Panc1 (cell line): ENCODE data around the gene GNAI3. TPM values are rescaled to one million over a fixed set of nuclear protein-coding genes. Genes with fewer than 3 reads are reported as not detected.

ENCODE experiments used
- ATAC-seq: fragments of 200-7000 bp; cut with Tn5 transposase; 2 replicates; pipeline ENCODE4 v1.9.1; 2020; ENCODE audit warnings: mild to moderate bottlenecking, moderate library complexity
- BruUV-seq: library from RNA; stranded (reverse); fragments of 400-500 nt; replicated peaks from 2 replicates; lab custom pipeline; 2021; lab: Mats Ljungman, UMichigan
- CTCF ChIA-PET: fragments of 300-600 bp; sonication (Branson Sonifier 250); formaldehyde crosslinking; loops from one replicate; lab custom pipeline; 2022; ENCODE audit warnings: antibody characterized with exemption; lab: Charles Lee
- POLR2A ChIA-PET: fragments of 300-600 bp; sonication (Branson Sonifier 250); formaldehyde crosslinking; loops from one replicate; lab custom pipeline; 2022; ENCODE audit warnings: antibody characterized with exemption; lab: Charles Lee
- DNase-seq: peaks from one replicate; pipeline ENCODE4 v3.0.0-alpha.2; 2010; ENCODE audit warnings: low read depth, low spot score
- H3K27ac ChIP-seq: 2 replicates; pipeline ENCODE4 v1.5.1; 2011; ENCODE audit warnings: mild to moderate bottlenecking, low read length, inconsistent platforms
- H3K27me3 ChIP-seq: fragments of 200-500 bp; sonication (Bioruptor generic); 2 replicates; pipeline ENCODE4 v1.6.0; 2014; ENCODE audit warnings: low read length, inconsistent platforms; ENCODE audit not compliant: control insufficient read depth, insufficient read depth
- H3K36me3 ChIP-seq: fragments of 200-500 bp; sonication (Bioruptor generic); 2 replicates; pipeline ENCODE4 v1.5.1; 2014; ENCODE audit warnings: inconsistent platforms, mild to moderate bottlenecking, low read length, moderate library complexity; ENCODE audit not compliant: control insufficient read depth, insufficient read depth
- H3K4me1 ChIP-seq: 2 replicates; pipeline ENCODE4 v1.5.1; 2011; ENCODE audit warnings: inconsistent platforms, mild to moderate bottlenecking, low read length, moderate library complexity; ENCODE audit not compliant: control insufficient read depth, insufficient read depth
- H3K4me3 ChIP-seq, 2 experiments: 2 replicates each; pipeline ENCODE4 v1.5.1; 2011 to 2012; ENCODE audit warnings: low read depth in 2 of 2, low read length in 2 of 2, mild to moderate bottlenecking in 2 of 2, inconsistent platforms in 1 of 2, moderate library complexity in 1 of 2
- H3K9me3 ChIP-seq: fragments of 200-500 bp; sonication (Bioruptor generic); 2 replicates; pipeline ENCODE4 v1.5.1; 2014; ENCODE audit warnings: low read depth, mild to moderate bottlenecking, inconsistent platforms, low read length, moderate library complexity; ENCODE audit not compliant: control insufficient read depth, insufficient read depth
- POLR2AphosphoS5 ChIP-seq: IDR thresholded peaks from 2 replicates; pipeline ENCODE4 v1.6.1; 2012; ENCODE audit warnings: mild to moderate bottlenecking, low read depth, low read length, moderate library complexity
- SIN3A ChIP-seq: IDR thresholded peaks from 2 replicates; pipeline ENCODE4 v1.6.1; 2012; ENCODE audit warnings: low read depth, mild to moderate bottlenecking, low read length, moderate library complexity, borderline replicate concordance; ENCODE audit not compliant: insufficient read depth
- TCF7L2 ChIP-seq: IDR thresholded peaks from 2 replicates; pipeline ENCODE4 v1.6.1; 2011; ENCODE audit warnings: mild to moderate bottlenecking, low read depth, low read length, inconsistent platforms
- in situ Hi-C: cut with HindIII; loops from 2 replicates; pipeline ENCODE4 v1.10.0; 2016; ENCODE audit warnings: low sequenced_read_pairs, low pct_unique_long_range_greater_than_20kb
- intact Hi-C: fragments of 100-400 bp; cut with micrococcal nuclease; formaldehyde crosslinking; loops from one replicate; pipeline ENCODE4 v1.10.0; 2022; ENCODE audit not compliant: unreplicated experiment
- total RNA-seq: library from RNA; stranded (reverse); gene quantifications from one replicate; pipeline ENCODE4 v1.2.1, GENCODE V29; 2021; ENCODE audit not compliant: unreplicated experiment
- TF ChIP-seq, protein P1 (sequence below): fragments of 450-650 bp; IDR thresholded peaks from 2 replicates; pipeline ENCODE4 v1.5.1; 2017; ENCODE audit warnings: mild to moderate bottlenecking
- TF ChIP-seq, protein P2 (sequence below), 2 experiments: IDR thresholded peaks; 2 replicates each; pipeline ENCODE4 v1.6.1; 2011 to 2012; ENCODE audit warnings: low read depth in 2 of 2, control low read depth in 1 of 2, low read length in 1 of 2, mild to moderate bottlenecking in 1 of 2, moderate library complexity in 1 of 2; ENCODE audit not compliant: insufficient read depth in 1 of 2

Gene GNAI3
- total RNA-seq, 1 experiment from 2014 or later: 6.4 TPM

DNA sequence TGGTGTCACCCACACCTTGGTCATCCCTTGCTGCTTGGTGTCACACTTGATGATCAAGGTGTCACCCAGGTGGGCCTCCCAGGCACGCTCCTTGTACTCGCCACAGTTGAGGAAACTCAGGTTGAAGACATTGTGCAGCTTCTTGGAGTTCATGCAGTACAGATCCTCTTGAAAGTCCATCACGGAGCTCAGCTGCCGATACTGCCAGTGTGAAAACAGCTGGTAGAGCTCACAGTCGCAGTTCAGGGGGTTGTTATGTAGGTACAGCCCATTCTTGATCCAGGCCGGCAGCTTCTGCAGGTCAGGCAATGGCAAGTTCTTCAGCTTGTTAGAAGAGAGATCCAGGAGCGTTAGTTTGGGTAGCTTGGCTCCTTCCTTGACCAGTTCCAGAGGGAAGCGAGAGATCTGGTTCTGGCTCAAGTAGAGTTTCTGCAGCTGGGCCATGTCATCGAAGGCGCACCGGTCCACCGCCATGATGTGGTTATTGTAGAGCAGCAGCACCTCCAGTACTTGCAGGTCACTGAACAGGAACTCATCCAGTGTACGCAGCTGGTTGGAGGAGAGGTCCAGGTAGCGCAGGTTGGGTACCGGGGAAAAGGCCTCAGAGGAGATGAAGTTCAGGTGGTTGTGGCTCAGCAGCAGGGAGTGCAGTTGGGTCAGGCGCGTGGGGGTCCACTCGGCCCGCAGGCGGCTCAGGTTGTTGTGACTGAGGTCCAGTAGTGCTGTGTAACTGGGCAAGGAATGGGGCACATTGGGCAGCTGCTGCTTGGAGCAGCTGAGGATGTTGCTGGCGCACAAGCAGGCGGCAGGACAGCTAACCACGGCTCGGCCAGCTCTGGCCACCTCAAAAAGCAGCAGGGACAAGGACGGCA, 40.2 kb upstream of the GNAI3 start:
- no peaks in the 10 kb centered on the region for H3K4me1 ChIP-seq
- no peak for DNase-seq
- H3K4me3 ChIP-seq: no peak overlapping the region
- ChIA-PET CTCF (no interaction called here), POLR2A (no interaction called here)
- intact Hi-C loops: no loop called here
- TF ChIP-seq, protein P1, sequence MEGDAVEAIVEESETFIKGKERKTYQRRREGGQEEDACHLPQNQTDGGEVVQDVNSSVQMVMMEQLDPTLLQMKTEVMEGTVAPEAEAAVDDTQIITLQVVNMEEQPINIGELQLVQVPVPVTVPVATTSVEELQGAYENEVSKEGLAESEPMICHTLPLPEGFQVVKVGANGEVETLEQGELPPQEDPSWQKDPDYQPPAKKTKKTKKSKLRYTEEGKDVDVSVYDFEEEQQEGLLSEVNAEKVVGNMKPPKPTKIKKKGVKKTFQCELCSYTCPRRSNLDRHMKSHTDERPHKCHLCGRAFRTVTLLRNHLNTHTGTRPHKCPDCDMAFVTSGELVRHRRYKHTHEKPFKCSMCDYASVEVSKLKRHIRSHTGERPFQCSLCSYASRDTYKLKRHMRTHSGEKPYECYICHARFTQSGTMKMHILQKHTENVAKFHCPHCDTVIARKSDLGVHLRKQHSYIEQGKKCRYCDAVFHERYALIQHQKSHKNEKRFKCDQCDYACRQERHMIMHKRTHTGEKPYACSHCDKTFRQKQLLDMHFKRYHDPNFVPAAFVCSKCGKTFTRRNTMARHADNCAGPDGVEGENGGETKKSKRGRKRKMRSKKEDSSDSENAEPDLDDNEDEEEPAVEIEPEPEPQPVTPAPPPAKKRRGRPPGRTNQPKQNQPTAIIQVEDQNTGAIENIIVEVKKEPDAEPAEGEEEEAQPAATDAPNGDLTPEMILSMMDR: no peak
- TF ChIP-seq, protein P2, sequence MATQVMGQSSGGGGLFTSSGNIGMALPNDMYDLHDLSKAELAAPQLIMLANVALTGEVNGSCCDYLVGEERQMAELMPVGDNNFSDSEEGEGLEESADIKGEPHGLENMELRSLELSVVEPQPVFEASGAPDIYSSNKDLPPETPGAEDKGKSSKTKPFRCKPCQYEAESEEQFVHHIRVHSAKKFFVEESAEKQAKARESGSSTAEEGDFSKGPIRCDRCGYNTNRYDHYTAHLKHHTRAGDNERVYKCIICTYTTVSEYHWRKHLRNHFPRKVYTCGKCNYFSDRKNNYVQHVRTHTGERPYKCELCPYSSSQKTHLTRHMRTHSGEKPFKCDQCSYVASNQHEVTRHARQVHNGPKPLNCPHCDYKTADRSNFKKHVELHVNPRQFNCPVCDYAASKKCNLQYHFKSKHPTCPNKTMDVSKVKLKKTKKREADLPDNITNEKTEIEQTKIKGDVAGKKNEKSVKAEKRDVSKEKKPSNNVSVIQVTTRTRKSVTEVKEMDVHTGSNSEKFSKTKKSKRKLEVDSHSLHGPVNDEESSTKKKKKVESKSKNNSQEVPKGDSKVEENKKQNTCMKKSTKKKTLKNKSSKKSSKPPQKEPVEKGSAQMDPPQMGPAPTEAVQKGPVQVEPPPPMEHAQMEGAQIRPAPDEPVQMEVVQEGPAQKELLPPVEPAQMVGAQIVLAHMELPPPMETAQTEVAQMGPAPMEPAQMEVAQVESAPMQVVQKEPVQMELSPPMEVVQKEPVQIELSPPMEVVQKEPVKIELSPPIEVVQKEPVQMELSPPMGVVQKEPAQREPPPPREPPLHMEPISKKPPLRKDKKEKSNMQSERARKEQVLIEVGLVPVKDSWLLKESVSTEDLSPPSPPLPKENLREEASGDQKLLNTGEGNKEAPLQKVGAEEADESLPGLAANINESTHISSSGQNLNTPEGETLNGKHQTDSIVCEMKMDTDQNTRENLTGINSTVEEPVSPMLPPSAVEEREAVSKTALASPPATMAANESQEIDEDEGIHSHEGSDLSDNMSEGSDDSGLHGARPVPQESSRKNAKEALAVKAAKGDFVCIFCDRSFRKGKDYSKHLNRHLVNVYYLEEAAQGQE (IDR thresholded peaks at IDR 0.05; ENCODE audit: insufficient read depth in 1 of 2, low read depth in 2 of 2, low read length in 1 of 2): no peak
- no peak for TF ChIP-seq SIN3A
- TF ChIP-seq TCF7L2: no peak
- no peak for TF ChIP-seq POLR2AphosphoS5
- no TSS peak for BruUV-seq
- in situ Hi-C loops: no loop called here
- no peaks in the 10 kb centered on the region for H3K36me3 ChIP-seq
- H3K27ac ChIP-seq: no peak overlapping the region
- H3K9me3 ChIP-seq: no peaks in the 10 kb centered on the region
- no peaks in the 10 kb centered on the region for H3K27me3 ChIP-seq
- ATAC-seq: no peak

DNA sequence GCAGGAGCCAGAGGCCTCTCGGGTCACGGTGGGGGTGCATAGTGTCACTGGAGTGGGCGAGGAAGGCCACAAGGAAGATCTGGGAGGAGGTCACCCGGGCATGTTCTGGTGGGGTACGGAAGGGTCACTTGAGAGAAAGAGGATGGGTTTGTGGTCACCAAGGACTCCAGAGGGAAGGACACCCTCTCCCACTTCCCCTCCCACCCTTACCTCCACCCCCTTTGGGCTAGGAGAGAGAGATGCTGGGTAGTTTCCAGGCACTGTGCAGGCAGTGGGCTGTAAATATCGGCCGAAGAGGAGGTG, 39.6 kb upstream of the GNAI3 start:
- H3K9me3 ChIP-seq: no peaks in the 10 kb centered on the region
- no peaks in the 10 kb centered on the region for H3K4me1 ChIP-seq
- no peak for TF ChIP-seq TCF7L2
- no peak for TF ChIP-seq POLR2AphosphoS5
- H3K27me3 ChIP-seq: no peaks in the 10 kb centered on the region
- no peak for DNase-seq
- intact Hi-C loops (no loop called here), in situ Hi-C loops (no loop called here)
- H3K27ac ChIP-seq: no peak overlapping the region
- no TSS peak for BruUV-seq
- no peaks in the 10 kb centered on the region for H3K36me3 ChIP-seq
- ChIA-PET CTCF (no interaction called here), POLR2A (no interaction called here)
- peak overlapping the region in 1 of 2 experiments; percentile 49; a peak in 2 of 4 replicates for H3K4me3 ChIP-seq
- no peak for ATAC-seq
